Smooth muscle cell (in vitro differentiated cells): ENCODE results near the gene GPRC5B. TPM values are rescaled to one million over a fixed set of nuclear protein-coding genes. Genes with fewer than 3 reads are reported as not detected.

Source experiments
- DNase-seq: peaks from one replicate; lab custom pipeline; 2025; ENCODE audit not compliant: unreplicated experiment; lab: John Stamatoyannopoulos, UW
- H2AFZ ChIP-seq: fragments of 200-600 bp; sonication (generic); 2 replicates; pipeline ENCODE4 v1.6.0; 2016; ENCODE audit warnings: antibody characterized with exemption, low read depth, mild to moderate bottlenecking
- H3F3A ChIP-seq: fragments of 200-600 bp; sonication (generic); 2 replicates; pipeline ENCODE4 v1.6.0; 2017; ENCODE audit warnings: antibody characterized with exemption, low read depth
- H3K27ac ChIP-seq: fragments of 200-600 bp; sonication (generic); 2 replicates; pipeline ENCODE4 v1.5.1; 2016; ENCODE audit warnings: low read depth, mild to moderate bottlenecking
- H3K27me3 ChIP-seq: fragments of 200-600 bp; sonication (generic); 2 replicates; pipeline ENCODE4 v1.6.1; 2016; ENCODE audit warnings: low read depth, mild to moderate bottlenecking
- H3K36me3 ChIP-seq: fragments of 200-600 bp; sonication (generic); 2 replicates; pipeline ENCODE4 v1.5.1; 2016; ENCODE audit warnings: low read depth
- H3K4me1 ChIP-seq: fragments of 200-600 bp; sonication (generic); 2 replicates; pipeline ENCODE4 v1.5.1; 2016; ENCODE audit warnings: low read depth
- H3K4me2 ChIP-seq: fragments of 200-600 bp; sonication (generic); 2 replicates; pipeline ENCODE4 v1.6.0; 2016; ENCODE audit warnings: mild to moderate bottlenecking
- H3K4me3 ChIP-seq: fragments of 200-600 bp; sonication (generic); 2 replicates; pipeline ENCODE4 v1.5.1; 2016; ENCODE audit warnings: mild to moderate bottlenecking
- H3K79me2 ChIP-seq: fragments of 200-600 bp; sonication (generic); 2 replicates; pipeline ENCODE4 v1.6.0; 2016; ENCODE audit warnings: low read depth, mild to moderate bottlenecking
- H3K9ac ChIP-seq: fragments of 200-600 bp; sonication (generic); 2 replicates; pipeline ENCODE4 v1.6.0; 2016; ENCODE audit warnings: low read depth
- H3K9me3 ChIP-seq: fragments of 200-600 bp; sonication (generic); replicated peaks from 2 replicates; pipeline ENCODE4 v1.5.1; 2016; ENCODE audit warnings: low read depth
- H4K20me1 ChIP-seq: fragments of 200-600 bp; sonication (generic); 2 replicates; pipeline ENCODE4 v1.6.0; 2016; ENCODE audit warnings: low read depth
- WGBS: methylation state at CpG from one replicate; pipeline ENCODE4 v1.1.7; 2016; ENCODE audit warnings: low lambda C conversion rate; 5-methylcytosine and 5-hydroxymethylcytosine counted together
- polyA plus RNA-seq: library from polyadenylated mRNA; unstranded; fragments of >200 nt; fragmentation: Nextera tagmentation; extraction: Ambion mirVana; gene quantifications from 2 replicates; pipeline ENCODE4 v1.2.1, GENCODE V29; 2016
- total RNA-seq: library from RNA; depleted of rRNA; stranded (reverse); fragments of >200 nt; gene quantifications from 2 replicates; pipeline ENCODE4 v1.2.3, GENCODE V29; 2014
- TF ChIP-seq, protein P1 (sequence below): fragments of 200-600 bp; sonication (generic); IDR thresholded peaks from 2 replicates; pipeline ENCODE4 v1.5.1; 2017; ENCODE audit warnings: borderline replicate concordance, mild to moderate bottlenecking, antibody characterized with exemption; ENCODE audit not compliant: insufficient read depth, poor library complexity, severe bottlenecking

The GPRC5B gene
- total and polyA plus RNA-seq, 2 experiments from 2014 or later, result 7.8 to 18.9 TPM

- Histone ChIP-seq H3K79me2 (no peaks in the 10 kb centered on the region), H3K4me1 (no peaks in the 10 kb centered on the region), H3K4me2 (no peak overlapping the region), H4K20me1 (no peaks in the 10 kb centered on the region), H3K27me3 (no peaks in the 10 kb centered on the region), H3K9me3 (no peaks in the 10 kb centered on the region), H3K4me3 (no peak overlapping the region), H3K36me3 (no peaks in the 10 kb centered on the region), H3K27ac (no peak overlapping the region), H3F3A (no peaks in the 10 kb centered on the region), H2AFZ (no peak overlapping the region), H3K9ac (no peak overlapping the region)
- TF ChIP-seq, protein P1, sequence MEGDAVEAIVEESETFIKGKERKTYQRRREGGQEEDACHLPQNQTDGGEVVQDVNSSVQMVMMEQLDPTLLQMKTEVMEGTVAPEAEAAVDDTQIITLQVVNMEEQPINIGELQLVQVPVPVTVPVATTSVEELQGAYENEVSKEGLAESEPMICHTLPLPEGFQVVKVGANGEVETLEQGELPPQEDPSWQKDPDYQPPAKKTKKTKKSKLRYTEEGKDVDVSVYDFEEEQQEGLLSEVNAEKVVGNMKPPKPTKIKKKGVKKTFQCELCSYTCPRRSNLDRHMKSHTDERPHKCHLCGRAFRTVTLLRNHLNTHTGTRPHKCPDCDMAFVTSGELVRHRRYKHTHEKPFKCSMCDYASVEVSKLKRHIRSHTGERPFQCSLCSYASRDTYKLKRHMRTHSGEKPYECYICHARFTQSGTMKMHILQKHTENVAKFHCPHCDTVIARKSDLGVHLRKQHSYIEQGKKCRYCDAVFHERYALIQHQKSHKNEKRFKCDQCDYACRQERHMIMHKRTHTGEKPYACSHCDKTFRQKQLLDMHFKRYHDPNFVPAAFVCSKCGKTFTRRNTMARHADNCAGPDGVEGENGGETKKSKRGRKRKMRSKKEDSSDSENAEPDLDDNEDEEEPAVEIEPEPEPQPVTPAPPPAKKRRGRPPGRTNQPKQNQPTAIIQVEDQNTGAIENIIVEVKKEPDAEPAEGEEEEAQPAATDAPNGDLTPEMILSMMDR, result no peak
- no peak for DNase-seq
- WGBS, result 53% methylated on average over 8 of the region's 8 CpGs
Observed at GRCh38 chr16:19911747-19912454, 27.3 kb upstream of the GPRC5B start.

DNA sequence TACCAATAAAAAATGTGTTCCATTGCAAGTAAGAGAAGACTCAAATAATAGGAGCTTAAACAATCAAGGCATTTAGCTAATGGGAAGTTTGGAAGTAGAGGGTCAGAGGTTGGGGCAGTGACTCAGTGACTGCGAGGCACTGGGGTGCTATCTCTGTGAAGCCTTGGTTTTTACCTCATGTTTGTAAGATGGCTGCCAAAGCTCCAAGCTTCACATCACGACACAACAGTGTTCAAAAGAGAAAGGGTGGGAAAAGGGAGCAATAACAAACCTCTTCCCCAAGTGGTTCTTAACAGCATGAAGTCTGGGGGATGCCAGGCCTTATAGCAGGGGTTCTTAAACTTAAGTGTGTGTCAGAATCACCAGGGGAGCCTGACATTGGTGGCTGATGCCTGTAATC, 26.6 kb upstream of the GPRC5B start:
- no peaks in the 10 kb centered on the region for H4K20me1 ChIP-seq
- H3K27ac ChIP-seq, result no peak overlapping the region
- H3K9me3 ChIP-seq, result no peaks in the 10 kb centered on the region
- H3K36me3 ChIP-seq, result no peaks in the 10 kb centered on the region
- 96% methylated on average over 2 of the region's 2 CpGs for WGBS
- no peak overlapping the region for H3K4me2 ChIP-seq
- no peaks in the 10 kb centered on the region for H3K79me2 ChIP-seq
- H3F3A ChIP-seq, result no peaks in the 10 kb centered on the region
- H3K4me3 ChIP-seq, result no peak overlapping the region
- H3K9ac ChIP-seq, result no peak overlapping the region
- H3K27me3 ChIP-seq, result no peaks in the 10 kb centered on the region
- TF ChIP-seq, protein P1, result no peak
- H3K4me1 ChIP-seq, result no peaks in the 10 kb centered on the region
- no peak overlapping the region for H2AFZ ChIP-seq
- DNase-seq, result no peak

DNA sequence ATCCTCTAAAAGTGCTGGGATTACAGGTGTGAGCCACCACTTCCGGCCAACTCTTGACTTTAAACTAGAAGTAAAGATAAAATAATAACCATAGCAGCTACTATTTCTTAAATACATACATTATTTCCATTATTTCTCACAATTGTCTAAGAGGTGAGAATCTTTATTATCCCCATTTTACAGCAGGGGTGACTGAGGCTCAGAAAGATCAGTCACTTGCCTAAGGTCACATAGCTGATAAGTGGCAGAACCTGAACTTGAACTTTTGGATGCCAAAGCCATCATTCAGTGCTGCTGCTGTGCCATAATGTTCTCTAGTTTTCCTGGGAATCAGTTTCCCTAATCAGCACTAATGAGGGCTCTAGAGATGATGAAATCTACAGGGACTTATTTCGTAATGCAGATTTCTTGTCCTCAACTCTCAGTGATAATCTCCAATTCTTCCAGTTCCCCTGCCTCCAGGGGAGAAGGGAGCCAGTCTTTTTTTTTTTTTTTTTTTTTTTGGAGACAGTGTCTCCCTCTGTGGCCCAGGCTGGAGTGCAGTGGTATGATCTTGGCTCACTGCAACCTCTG, 25.2 kb upstream of the GPRC5B start:
- no peaks in the 10 kb centered on the region for H3K79me2 ChIP-seq
- 78% methylated on average over 2 of the region's 2 CpGs for WGBS

More for the DNA sequence above, 25.2 kb upstream of the GPRC5B start:
- Histone ChIP-seq H3F3A (no peaks in the 10 kb centered on the region), H3K9ac (no peak overlapping the region), H3K36me3 (no peaks in the 10 kb centered on the region), H4K20me1 (no peaks in the 10 kb centered on the region), H3K4me2 (no peak overlapping the region), H3K4me1 (no peaks in the 10 kb centered on the region), H3K9me3 (no peaks in the 10 kb centered on the region), H3K27ac (no peak overlapping the region), H3K27me3 (no peaks in the 10 kb centered on the region), H3K4me3 (no peak overlapping the region), H2AFZ (no peak overlapping the region)
- TF ChIP-seq, protein P1, result no peak
- DNase-seq, result no peak
